ENCODE measurements around the gene METTL9.
"Not testable (repeated sequence)": the region's sequence is repeated elsewhere in the genome, so short reads cannot be mapped to it uniquely, and the experiment has no call there.

METTL9 gene

GRCh38 chr16:21599122-21600030 is at the start of gene METTL9:
TSS of gene METTL9 (plus strand) at chr16:21599577. CDS start at chr16:21599734, 157 bp downstream.
- peak; percentile 95 for DNase-seq

DNA sequence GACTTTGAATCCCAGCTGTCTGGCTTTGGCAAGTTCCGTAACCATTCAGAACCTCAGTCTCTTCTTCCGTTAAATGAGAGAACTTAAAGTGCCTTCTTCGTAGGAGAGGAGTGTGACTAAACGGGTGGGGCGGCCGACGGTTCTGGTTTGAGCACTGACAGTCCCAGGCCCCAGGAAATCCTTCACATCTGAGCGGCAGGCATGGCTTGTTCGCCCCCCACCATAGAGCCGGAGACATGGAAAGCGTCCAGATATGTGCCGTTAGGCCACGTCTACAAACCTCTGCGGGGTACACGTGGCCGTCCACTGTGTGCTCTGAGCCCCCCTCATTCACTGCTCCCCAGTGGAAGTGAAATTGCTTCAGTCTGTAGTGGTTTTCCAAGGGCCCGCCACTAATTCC is 49.4 kb upstream of the METTL9 start:
- DNase-seq, result not testable (repeated sequence)

GRCh38 chr16:21550435-21550834 is 48.9 kb upstream of the METTL9 start:
- DNase-seq, result not testable (repeated sequence)

DNA sequence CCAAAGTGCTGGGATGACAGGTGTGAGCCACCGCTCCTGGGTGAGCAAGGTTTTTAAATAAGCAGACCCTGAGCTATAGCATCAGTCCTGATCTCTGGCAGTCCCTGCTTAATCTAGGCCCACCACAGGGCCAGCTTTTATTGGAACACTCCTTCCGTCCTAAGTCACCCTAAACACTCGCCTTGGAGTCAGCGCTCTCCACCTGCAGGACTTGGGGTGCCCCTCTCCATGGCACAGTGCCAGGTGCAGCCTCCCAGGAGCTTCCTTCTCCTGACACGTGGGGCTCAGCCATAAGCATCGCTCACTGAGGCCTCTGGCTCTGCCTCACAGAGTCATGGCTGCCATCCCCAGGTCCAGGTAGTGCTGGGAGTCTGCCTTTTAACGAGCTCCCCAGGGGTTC is 48.3 kb upstream of the METTL9 start:
- not testable (repeated sequence) for DNase-seq

- not testable (repeated sequence) for DNase-seq
Measured at GRCh38 chr16:21551600-21551999, 47.8 kb upstream of the METTL9 start.

- DNase-seq, result not testable (repeated sequence)
Measured at GRCh38 chr16:21553481-21554296, 45.7 kb upstream of the METTL9 start.

DNA sequence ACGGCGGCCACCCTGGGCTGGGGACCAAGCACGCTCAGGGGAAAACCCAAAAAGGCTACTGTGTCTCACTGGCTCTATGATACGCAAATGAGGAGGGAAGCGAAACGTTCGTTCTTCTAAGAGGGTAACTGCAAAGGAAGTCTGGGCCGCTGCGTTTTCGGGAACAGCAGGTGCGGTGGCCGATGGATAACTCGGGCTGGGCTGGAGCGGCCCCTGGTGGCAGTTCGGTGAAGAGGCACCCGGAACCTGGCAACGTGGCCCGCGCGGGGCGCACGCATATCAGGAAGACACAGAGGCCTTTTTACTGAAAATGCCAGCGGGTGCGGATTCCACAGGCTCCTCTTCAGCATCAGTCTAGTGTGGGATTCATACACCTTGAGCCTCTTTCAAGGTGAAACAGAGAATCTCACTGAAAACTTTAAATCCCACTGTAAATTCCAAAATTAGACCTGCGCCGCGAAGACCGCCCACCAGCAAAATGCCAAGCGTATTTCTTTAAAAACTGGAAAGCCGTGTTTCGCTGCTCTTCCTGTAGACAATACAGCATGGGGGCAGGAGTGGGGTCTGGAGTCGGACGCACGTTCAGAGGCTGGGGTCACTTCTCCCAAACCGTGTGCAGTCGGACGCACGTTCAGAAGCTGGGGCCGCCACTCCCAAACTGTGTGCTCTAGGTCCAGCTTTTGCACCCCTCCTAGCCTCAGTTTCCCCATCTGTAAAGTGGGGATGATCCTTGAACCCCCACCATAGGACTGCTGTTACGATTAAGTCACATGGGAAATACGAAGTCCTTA is 44.4 kb upstream of the METTL9 start:
- peak; percentile 91 for DNase-seq

DNA sequence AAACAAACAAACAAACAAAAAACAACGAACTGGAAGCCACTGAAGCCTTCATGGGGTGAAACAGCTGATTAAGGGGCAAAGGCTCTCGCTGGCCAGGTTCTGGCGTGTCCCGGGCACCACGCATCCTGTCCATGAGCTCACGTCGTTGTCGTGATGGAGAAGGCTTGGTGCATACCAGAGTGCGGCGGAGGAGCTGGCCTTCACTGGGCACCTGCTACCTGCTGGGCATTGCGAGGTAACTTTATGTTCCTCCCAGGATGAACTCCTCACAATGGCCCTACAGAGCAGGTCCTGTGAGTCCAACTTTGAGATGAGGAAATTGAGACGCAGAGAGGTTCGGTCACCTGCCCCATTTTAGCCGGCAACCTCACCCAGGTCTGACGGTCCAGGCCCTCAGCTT is 43.8 kb upstream of the METTL9 start:
- not testable (repeated sequence) for DNase-seq

- DNase-seq, result not testable (repeated sequence)
Measured at GRCh38 chr16:21556026-21556595, 43.3 kb upstream of the METTL9 start.

- not testable (repeated sequence) for DNase-seq
Measured at GRCh38 chr16:21556651-21557241, 42.6 kb upstream of the METTL9 start.

GRCh38 chr16:21560462-21560861 is 38.9 kb upstream of the METTL9 start:
- DNase-seq, result no peak

GRCh38 chr16:21563676-21564075 is 35.7 kb upstream of the METTL9 start:
- DNase-seq, result no peak

- DNase-seq, result not testable (repeated sequence)
Measured at GRCh38 chr16:21564367-21564766, 35.0 kb upstream of the METTL9 start.

GRCh38 chr16:21565507-21565860 is 33.9 kb upstream of the METTL9 start:
- no peak for DNase-seq

DNA sequence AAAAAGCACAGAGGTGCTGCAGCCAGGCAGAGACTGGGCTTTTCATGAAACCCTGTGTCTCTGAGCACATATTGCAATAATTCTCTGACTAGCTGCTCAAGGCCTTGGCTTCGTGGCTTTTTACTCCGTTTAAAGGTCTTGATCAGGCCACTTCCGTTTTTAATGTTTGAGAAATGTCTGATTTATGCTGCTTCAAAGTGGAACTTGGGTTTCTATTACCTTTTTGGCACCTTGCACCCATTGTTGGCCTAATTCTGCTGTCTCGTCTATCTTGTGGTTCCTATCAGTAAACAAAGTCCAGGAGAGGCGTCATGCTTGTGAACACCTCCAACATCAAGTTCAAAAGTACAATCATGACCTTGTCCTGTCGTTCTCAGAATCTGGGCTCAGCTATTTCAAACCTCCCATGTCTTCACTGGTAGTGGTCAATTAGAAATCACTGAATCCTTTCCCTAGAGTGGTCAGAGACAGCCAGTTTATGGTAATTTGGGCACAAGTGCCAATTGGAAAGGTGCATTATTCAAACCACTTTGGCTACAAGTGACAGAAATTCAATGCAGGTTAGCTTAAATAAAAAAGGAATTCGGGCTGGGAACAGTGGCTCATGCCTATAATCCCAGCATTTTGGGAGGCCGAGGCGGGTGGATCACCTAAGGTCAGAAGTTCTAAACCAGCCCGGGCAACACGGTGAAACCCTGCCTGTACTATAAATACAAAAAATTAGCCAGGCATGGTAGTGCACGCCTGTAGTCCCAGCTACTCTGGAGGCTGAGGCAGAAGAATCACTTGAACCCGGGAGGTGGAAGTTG is 33.3 kb upstream of the METTL9 start:
- no peak for DNase-seq

DNA sequence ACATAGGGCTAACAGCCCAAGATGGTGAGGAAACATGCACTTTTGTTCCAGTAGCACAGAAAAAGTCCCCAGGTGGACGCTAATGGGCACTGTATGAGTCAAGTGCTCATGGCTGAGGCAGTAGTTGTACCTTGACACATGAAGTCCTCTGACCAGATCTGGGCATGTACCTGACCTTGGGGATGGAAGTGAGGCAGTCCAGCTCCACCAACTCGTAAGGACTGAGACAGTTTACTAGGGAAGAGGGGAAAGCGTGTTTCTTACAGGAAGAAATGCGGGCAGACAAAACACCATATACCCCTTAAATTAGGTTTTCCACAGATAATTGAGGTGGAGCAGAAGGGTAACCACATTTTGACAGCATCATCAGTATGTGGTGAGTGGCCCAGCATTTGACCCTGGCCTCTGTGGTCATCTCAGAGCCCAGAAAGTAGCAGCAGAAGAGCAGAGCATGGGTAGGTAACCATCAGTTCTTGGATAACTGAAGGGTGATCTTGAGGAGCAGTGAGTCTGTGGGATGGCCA is 32.4 kb upstream of the METTL9 start:
- no peak for DNase-seq

- not testable (repeated sequence) for DNase-seq
Measured at GRCh38 chr16:21567496-21567895, 31.9 kb upstream of the METTL9 start.

GRCh38 chr16:21568502-21569189 is 30.7 kb upstream of the METTL9 start:
- DNase-seq, result no peak

- DNase-seq, result no peak
Measured at GRCh38 chr16:21570676-21571017, 28.7 kb upstream of the METTL9 start.

DNA sequence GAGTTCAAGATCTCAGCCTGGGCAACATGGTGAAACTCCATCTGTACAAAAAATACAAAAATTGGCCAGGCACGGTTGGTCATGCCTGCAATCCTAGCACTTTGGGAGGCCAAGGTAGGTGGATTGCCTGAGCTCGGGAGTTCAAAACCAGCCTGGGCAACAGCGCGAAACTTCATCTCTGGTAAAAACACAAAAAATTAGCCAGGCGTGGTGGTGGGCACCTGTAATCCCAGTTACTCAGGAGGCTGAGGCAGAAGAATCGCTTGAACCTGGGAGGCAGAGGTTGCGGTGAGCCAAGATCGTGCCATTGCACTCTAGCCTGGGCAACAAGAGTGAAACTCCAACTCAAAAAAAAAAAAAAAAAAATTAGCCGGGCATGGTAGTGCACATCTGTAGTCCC is 25.9 kb upstream of the METTL9 start:
- DNase-seq, result not testable (repeated sequence)
